DOHH2 (cell line): ENCODE results near the gene ZFYVE27.

ENCODE experiments used
- CTCF ChIP-seq: fragments of 200-600 bp; sonication (generic); IDR thresholded peaks from one replicate; pipeline ENCODE4 v1.5.1; 2014; ENCODE audit warnings: antibody characterized with exemption, mild to moderate bottlenecking, low read depth, low read length; ENCODE audit not compliant: poor library complexity, severe bottlenecking
- EZH2phosphoT487 ChIP-seq: fragments of 200-600 bp; sonication (generic); IDR thresholded peaks from 2 replicates; pipeline ENCODE4 v1.6.1; 2017; ENCODE audit warnings: borderline replicate concordance, mild to moderate bottlenecking, antibody characterized with exemption, low read length, moderate library complexity, mixed read lengths

- no peak for TF ChIP-seq CTCF
- no peak for TF ChIP-seq EZH2phosphoT487
Measured at GRCh38 chr10:97763947-97764346, 27.0 kb downstream of the ZFYVE27 start.
